ENCODE results near the gene CCL2. TPM values are rescaled to one million over a fixed set of nuclear protein-coding genes. Genes with fewer than 3 reads are reported as not detected.

CCL2 gene
- polyA plus RNA-seq, 3 donors = 1.4 to 44.9 (median 17.7) TPM

- Histone ChIP-seq H3K36me3 (replicated peaks in 1 of 2; ENCODE audit: control insufficient read depth in 1 of 2, insufficient read depth in 2 of 2, low read length in 2 of 2) (no peaks in the 10 kb centered on the region), H3K79me2 (ENCODE audit: insufficient read depth, low read length) (no peaks in the 10 kb centered on the region), H3K27me3 (ENCODE audit: control insufficient read depth in 2 of 2, insufficient read depth in 2 of 2, low read length in 2 of 2) (no peaks in the 10 kb centered on the region), H3K4me2 (replicated peaks; ENCODE audit: extremely low read depth, low read length, poor library complexity, severe bottlenecking) (peak overlapping the region; percentile 42), H3K4me1 (ENCODE audit: control insufficient read depth in 1 of 2, insufficient read depth in 2 of 2, low read length in 2 of 2) (peaks cover 60 to 61% of the 10 kb centered on the region in 2 donors), H3K9me3 (replicated peaks in 1 of 2; ENCODE audit: control insufficient read depth in 1 of 2, insufficient read depth in 1 of 2, low read length in 2 of 2) (no peaks in the 10 kb centered on the region), H2AFZ (ENCODE audit: insufficient read depth, low read depth, low read length, poor library complexity, severe bottlenecking) (no peak overlapping the region), H4K20me1 (ENCODE audit: insufficient read depth, low read length) (no peaks in the 10 kb centered on the region), H3K9ac (ENCODE audit: insufficient read depth, low read length, poor library complexity, severe bottlenecking) (no peak overlapping the region), H3K27ac (ENCODE audit: low read depth in 1 of 2, low read length in 2 of 2) (peak overlapping the region; percentile 35 to 60), H3K4me3 (replicated peaks in 1 of 3; ENCODE audit: low read depth in 2 of 3, low read length in 3 of 3) (peak overlapping the region in 1 of 3 experiments; percentile 26)
- intact Hi-C loops (cut with micrococcal nuclease) = loop anchor here (2.0 to 10.0 kb wide), 3 partner anchors 27 to 1975 kb away; partner anchors contain the start of genes CCL2 (in 1 of the 2), CCL3L1 (in 1 of the 2) and CCL3L3 (in 1 of the 2)
- WGBS (ENCODE audit: insufficient coverage) = no CpG with 5 or more reads among the region's 2 CpGs
- H3K27ac Mint-ChIP-seq = peak overlapping the region; percentile 60 to 96 (median 92)
- TF ChIP-seq CTCF (IDR thresholded peaks at IDR 0.05) = no peak
- peaks cover 66% of the 10 kb centered on the region for H3K4me1 Mint-ChIP-seq
- no peak for DNase-seq
- peaks cover 0 to 3% (median 3%) of the 10 kb centered on the region in 3 donors for H3K27me3 Mint-ChIP-seq (ENCODE audit: low read depth in 3 of 3)
- no peak overlapping the region for H3K4me3 Mint-ChIP-seq
- peaks cover 0 to 7% (median 0%) of the 10 kb centered on the region in 7 donors for H3K9me3 Mint-ChIP-seq
- H3K36me3 Mint-ChIP-seq = no peaks in the 10 kb centered on the region
Observed at GRCh38 chr17:34220045-34220751, 34.9 kb upstream of the CCL2 start.

DNA sequence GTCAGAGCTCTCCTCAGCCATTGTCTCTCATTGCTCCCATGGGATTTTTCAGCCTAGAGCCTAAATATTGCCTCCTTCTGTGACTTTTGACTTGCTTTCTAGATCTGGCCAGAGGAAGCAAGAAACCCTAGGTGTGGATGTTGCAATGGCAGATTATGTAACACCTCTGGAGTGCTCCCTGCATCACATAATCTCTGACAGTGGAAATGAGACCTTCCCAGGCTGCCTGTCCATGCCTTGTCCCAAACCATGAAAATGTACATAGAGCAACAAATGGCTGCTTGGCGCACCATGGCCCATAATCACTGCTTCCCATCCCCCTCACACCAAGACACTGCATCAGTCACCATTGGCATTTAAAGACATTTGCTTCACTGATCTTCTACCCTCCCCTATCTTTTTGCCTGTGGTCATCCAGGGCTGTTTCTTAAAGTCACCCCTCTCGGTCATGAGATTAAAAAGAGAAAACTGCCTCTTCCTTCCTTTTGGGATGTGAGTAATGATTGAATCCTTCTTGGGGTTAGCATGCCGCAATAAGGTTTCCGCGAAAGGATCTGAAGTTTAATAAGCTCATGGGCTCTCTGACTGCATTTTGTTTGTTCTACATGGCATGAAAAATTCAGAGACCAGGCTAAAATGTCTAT is 34.2 kb upstream of the CCL2 start:
- 38% methylated on average over 1 of the region's 5 CpGs for WGBS (ENCODE audit: insufficient coverage)
- no peaks in the 10 kb centered on the region for H4K20me1 ChIP-seq (ENCODE audit: insufficient read depth, low read length)

More for the DNA sequence above, 34.2 kb upstream of the CCL2 start:
- Mint-ChIP-seq H3K4me3 (peak overlapping the region; percentile 4 to 47), H3K36me3 (no peaks in the 10 kb centered on the region), H3K27ac (peak overlapping the region; percentile 25 to 95 (median 91)), H3K9me3 (peaks cover 0 to 3% (median 0%) of the 10 kb centered on the region in 7 donors), H3K4me1 (peaks cover 66% of the 10 kb centered on the region), H3K27me3 (ENCODE audit: low read depth in 3 of 3) (peaks cover 0 to 3% (median 3%) of the 10 kb centered on the region in 3 donors)
- H3K4me2 ChIP-seq (replicated peaks; ENCODE audit: extremely low read depth, low read length, poor library complexity, severe bottlenecking) = peak overlapping the region; percentile 42
- H3K79me2 ChIP-seq (ENCODE audit: insufficient read depth, low read length) = no peaks in the 10 kb centered on the region
- peaks cover 60 to 61% of the 10 kb centered on the region in 2 donors for H3K4me1 ChIP-seq (ENCODE audit: control insufficient read depth in 1 of 2, insufficient read depth in 2 of 2, low read length in 2 of 2)
- peak overlapping the region; percentile 35 to 60 for H3K27ac ChIP-seq (ENCODE audit: low read depth in 1 of 2, low read length in 2 of 2)
- H3K9me3 ChIP-seq (replicated peaks in 1 of 2; ENCODE audit: control insufficient read depth in 1 of 2, insufficient read depth in 1 of 2, low read length in 2 of 2) = no peaks in the 10 kb centered on the region
- intact Hi-C loops (cut with micrococcal nuclease) = loop anchor here (2.0 to 10.0 kb wide), 3 partner anchors 26 to 1974 kb away; partner anchors contain the start of genes CCL2 (in 1 of the 2), CCL3L1 (in 1 of the 2) and CCL3L3 (in 1 of the 2)
- H3K27me3 ChIP-seq (ENCODE audit: control insufficient read depth in 2 of 2, insufficient read depth in 2 of 2, low read length in 2 of 2) = no peaks in the 10 kb centered on the region
- no peak overlapping the region for H3K9ac ChIP-seq (ENCODE audit: insufficient read depth, low read length, poor library complexity, severe bottlenecking)
- H3K4me3 ChIP-seq (replicated peaks in 1 of 3; ENCODE audit: low read depth in 2 of 3, low read length in 3 of 3) = peak overlapping the region in 1 of 3 experiments; percentile 26
- no peak for TF ChIP-seq CTCF (IDR thresholded peaks at IDR 0.05)
- H2AFZ ChIP-seq (ENCODE audit: insufficient read depth, low read depth, low read length, poor library complexity, severe bottlenecking) = no peak overlapping the region
- no peaks in the 10 kb centered on the region for H3K36me3 ChIP-seq (replicated peaks in 1 of 2; ENCODE audit: control insufficient read depth in 1 of 2, insufficient read depth in 2 of 2, low read length in 2 of 2)
- DNase-seq = peak; percentile 66 to 86 (median 82)

Data from CD14-positive monocyte (primary cell).